WTC11 (cell line): ENCODE measurements around the gene SULT2B1. TPM values are rescaled to one million over a fixed set of nuclear protein-coding genes. Genes with fewer than 3 reads are reported as not detected.
A peak's percentile ranks its signal among the peaks of the same experiment; 100 is the strongest.

Experiments used
- ATAC-seq: fragments of 200-7000 bp; cut with Tn5 transposase; 2 replicates; pipeline ENCODE4 v1.10.0; 2021; ENCODE audit warnings: mild to moderate bottlenecking, moderate library complexity
- CTCF ChIA-PET: fragments of 300-600 bp; sonication (Branson Sonifier 250); formaldehyde crosslinking; loops from one replicate; lab custom pipeline; 2021; ENCODE audit warnings: antibody characterized with exemption; lab: Charles Lee
- POLR2A ChIA-PET: fragments of 350-600 bp; sonication (Branson Sonifier 250); formaldehyde crosslinking; loops from one replicate; lab custom pipeline; 2021; ENCODE audit warnings: antibody characterized with exemption; lab: Charles Lee
- DNase-seq: peaks from one replicate; pipeline ENCODE4 v3.0.0; 2021; ENCODE audit warnings: low spot score
- H3K27ac Mint-ChIP-seq: 2 replicates; pipeline ENCODE4 v1.8.0; 2021; ENCODE audit warnings: mixed read lengths
- H3K27me3 Mint-ChIP-seq: 2 replicates; pipeline ENCODE4 v1.8.0; 2021; ENCODE audit warnings: low read depth, mild to moderate bottlenecking, moderate library complexity, mixed read lengths
- H3K36me3 Mint-ChIP-seq: 2 replicates; pipeline ENCODE4 v1.8.0; 2021; ENCODE audit warnings: mixed read lengths
- H3K4me1 Mint-ChIP-seq: 2 replicates; pipeline ENCODE4 v1.8.0; 2022; ENCODE audit warnings: mixed read lengths
- H3K4me3 Mint-ChIP-seq: 2 replicates; pipeline ENCODE4 v1.8.0; 2021; ENCODE audit warnings: mild to moderate bottlenecking, moderate library complexity, mixed read lengths
- H3K9me3 Mint-ChIP-seq: 2 replicates; pipeline ENCODE4 v1.8.0; 2021; ENCODE audit warnings: mixed read lengths
- CREB1 ChIP-seq: sonication (generic); formaldehyde crosslinking; IDR thresholded peaks from 2 replicates; pipeline ENCODE4 v1.8.0; 2023; ENCODE audit warnings: mild to moderate bottlenecking, missing genetic modification reagents
- ELF4 ChIP-seq: sonication (generic); formaldehyde crosslinking; IDR thresholded peaks from 2 replicates; pipeline ENCODE4 v1.8.1; 2022; ENCODE audit warnings: low read depth, mild to moderate bottlenecking, moderate library complexity, missing genetic modification reagents
- ETV6 ChIP-seq: sonication (generic); formaldehyde crosslinking; IDR thresholded peaks from 2 replicates; pipeline ENCODE4 v1.8.1; 2022; ENCODE audit warnings: mild to moderate bottlenecking, missing genetic modification reagents
- HMGA2 ChIP-seq: fragments of 250-450 bp; sonication (Bioruptor Pico); IDR thresholded peaks from 2 replicates; pipeline ENCODE4 v1.4.0; 2021; ENCODE audit warnings: mild to moderate bottlenecking, moderate library complexity
- NFE2L1 ChIP-seq: sonication (generic); formaldehyde crosslinking; IDR thresholded peaks from 2 replicates; pipeline ENCODE4 v1.8.1; 2023; ENCODE audit warnings: missing genetic modification reagents
- SOX15 ChIP-seq: fragments of 250-450 bp; sonication (Bioruptor Pico); IDR thresholded peaks from 2 replicates; pipeline ENCODE4 v1.9.0; 2021; ENCODE audit warnings: mild to moderate bottlenecking
- TCF7 ChIP-seq: sonication (generic); formaldehyde crosslinking; IDR thresholded peaks from 2 replicates; pipeline ENCODE4 v1.8.0; 2022; ENCODE audit warnings: mild to moderate bottlenecking, low read depth, missing genetic modification reagents, moderate library complexity
- ZNF416 ChIP-seq: fragments of 250-450 bp; sonication (Bioruptor Pico); IDR thresholded peaks from 2 replicates; pipeline ENCODE4 v1.9.0; 2021; ENCODE audit warnings: mild to moderate bottlenecking, inconsistent platforms
- total RNA-seq: library from RNA; stranded (reverse); gene quantifications from 3 replicates; pipeline ENCODE4 v1.2.3, GENCODE V29; 2021
- TF ChIP-seq, protein P1 (sequence below): sonication (generic); formaldehyde crosslinking; IDR thresholded peaks from 2 replicates; pipeline ENCODE4 v1.8.1; 2023; ENCODE audit warnings: mild to moderate bottlenecking, missing genetic modification reagents, moderate library complexity
- TF ChIP-seq, protein P2 (sequence below): fragments of 250-450 bp; sonication (Bioruptor Pico); IDR thresholded peaks from 2 replicates; pipeline ENCODE4 v1.9.0; 2021; ENCODE audit warnings: mild to moderate bottlenecking
- TF ChIP-seq, protein P3 (sequence below): fragments of 250-450 bp; sonication (Bioruptor Pico); IDR thresholded peaks from 2 replicates; pipeline ENCODE4 v1.9.0; 2021; ENCODE audit warnings: mild to moderate bottlenecking
- TF ChIP-seq, protein P4 (sequence below): sonication (generic); formaldehyde crosslinking; IDR thresholded peaks from 2 replicates; pipeline ENCODE4 v1.8.1; 2022; ENCODE audit warnings: low read depth, mild to moderate bottlenecking, moderate library complexity, missing genetic modification reagents, borderline replicate concordance
- TF ChIP-seq, protein P5 (sequence below): fragments of 200-600 bp; IDR thresholded peaks from 2 replicates; pipeline ENCODE4 v1.8.0; 2022; ENCODE audit warnings: antibody characterized with exemption
- TF ChIP-seq, protein P6 (sequence below): sonication (generic); formaldehyde crosslinking; IDR thresholded peaks from 2 replicates; pipeline ENCODE4 v1.8.0; 2022; ENCODE audit warnings: mild to moderate bottlenecking, missing genetic modification reagents

SULT2B1 gene
- total RNA-seq, 1 experiment from 2014 or later: 0.96 TPM

DNA sequence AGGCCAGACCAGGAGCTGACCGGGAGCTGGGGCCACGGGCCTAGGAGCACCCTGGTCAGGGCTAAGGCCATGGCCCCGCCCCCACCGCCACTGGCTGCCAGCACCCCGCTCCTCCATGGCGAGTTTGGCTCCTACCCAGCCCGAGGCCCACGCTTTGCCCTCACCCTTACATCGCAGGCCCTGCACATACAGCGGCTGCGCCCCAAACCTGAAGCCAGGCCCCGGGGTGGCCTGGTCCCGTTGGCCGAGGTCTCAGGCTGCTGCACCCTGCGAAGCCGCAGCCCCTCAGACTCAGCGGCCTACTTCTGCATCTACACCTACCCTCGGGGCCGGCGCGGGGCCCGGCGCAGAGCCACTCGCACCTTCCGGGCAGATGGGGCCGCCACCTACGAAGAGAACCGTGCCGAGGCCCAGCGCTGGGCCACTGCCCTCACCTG, 73.9 kb downstream of the SULT2B1 start:
- Mint-ChIP-seq H3K27me3 (no peaks in the 10 kb centered on the region; the same call in 1 of the 2 replicates), H3K4me3 (peak overlapping the region; percentile 73), H3K4me1 (peaks cover 20% of the 10 kb centered on the region), H3K36me3 (peaks cover 4% of the 10 kb centered on the region; the same call in 1 of the 2 replicates), H3K27ac (no peak overlapping the region), H3K9me3 (no peaks in the 10 kb centered on the region)
- CTCF ChIA-PET: no interaction called here
- POLR2A ChIA-PET: interaction anchor here (0.7 to 1.4 kb wide), 2 partner anchors 19 to 293 kb away, joined by 3 to 4 read pairs; no protein-coding TSS in a partner anchor
- ATAC-seq (no peak), DNase-seq (no peak)
- TF ChIP-seq SOX15 (CRISPR knock-in tag): no peak

DNA sequence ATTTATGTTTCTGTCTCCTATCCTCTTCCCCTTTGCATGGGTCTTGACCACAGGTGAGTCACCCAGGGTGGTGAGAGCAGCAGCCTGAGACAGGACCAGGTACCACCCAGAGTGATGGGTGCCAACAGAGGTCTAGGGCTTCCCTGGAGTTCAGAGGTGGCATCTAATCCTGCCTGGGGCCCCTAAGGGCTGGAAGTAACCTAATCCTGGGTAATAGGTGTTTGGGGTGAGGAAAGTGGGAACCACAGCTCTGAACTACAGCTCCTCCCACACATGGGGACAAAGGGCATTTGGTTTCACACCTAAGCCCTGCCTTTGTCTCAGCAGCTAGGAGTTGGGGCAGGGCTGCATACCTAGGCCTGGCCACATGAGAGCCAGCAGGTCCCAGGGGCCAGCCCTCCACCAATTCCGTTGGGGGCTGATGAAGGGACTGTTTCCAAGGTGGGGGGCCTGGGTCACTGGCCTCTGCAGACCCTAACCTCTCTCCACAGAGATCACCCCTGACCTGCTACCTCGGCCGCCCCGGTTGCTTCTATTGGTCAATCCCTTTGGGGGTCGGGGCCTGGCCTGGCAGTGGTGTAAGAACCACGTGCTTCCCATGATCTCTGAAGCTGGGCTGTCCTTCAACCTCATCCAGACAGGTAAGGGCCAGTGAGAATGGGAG, 75.4 kb downstream of the SULT2B1 start:
- Mint-ChIP-seq H3K27ac (peak overlapping the region; percentile 68), H3K4me1 (peaks cover 28% of the 10 kb centered on the region), H3K36me3 (0 out of 2 replicates have a peak, but pooled peaks cover 1% of the 10 kb centered on the region), H3K9me3 (no peaks in the 10 kb centered on the region), H3K27me3 (no peaks in the 10 kb centered on the region; the same call in 1 of the 2 replicates), H3K4me3 (no peak overlapping the region)
- POLR2A ChIA-PET: interaction anchor here (0.7 to 1.3 kb wide), 4 partner anchors 8 to 12 kb away, joined by 3 read pairs; partner anchors contain the start of genes FAM83E, RPL18 and SPHK2
- no peak for TF ChIP-seq ETV6 (CRISPR knock-in tag)
- TF ChIP-seq, protein P1, sequence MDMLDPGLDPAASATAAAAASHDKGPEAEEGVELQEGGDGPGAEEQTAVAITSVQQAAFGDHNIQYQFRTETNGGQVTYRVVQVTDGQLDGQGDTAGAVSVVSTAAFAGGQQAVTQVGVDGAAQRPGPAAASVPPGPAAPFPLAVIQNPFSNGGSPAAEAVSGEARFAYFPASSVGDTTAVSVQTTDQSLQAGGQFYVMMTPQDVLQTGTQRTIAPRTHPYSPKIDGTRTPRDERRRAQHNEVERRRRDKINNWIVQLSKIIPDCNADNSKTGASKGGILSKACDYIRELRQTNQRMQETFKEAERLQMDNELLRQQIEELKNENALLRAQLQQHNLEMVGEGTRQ: no peak
- ATAC-seq (no peak), DNase-seq (no peak)
- CTCF ChIA-PET: interaction anchor here (0.7 to 0.8 kb wide), 2 partner anchors 38 to 294 kb away, joined by 3 read pairs; no protein-coding TSS in a partner anchor

DNA sequence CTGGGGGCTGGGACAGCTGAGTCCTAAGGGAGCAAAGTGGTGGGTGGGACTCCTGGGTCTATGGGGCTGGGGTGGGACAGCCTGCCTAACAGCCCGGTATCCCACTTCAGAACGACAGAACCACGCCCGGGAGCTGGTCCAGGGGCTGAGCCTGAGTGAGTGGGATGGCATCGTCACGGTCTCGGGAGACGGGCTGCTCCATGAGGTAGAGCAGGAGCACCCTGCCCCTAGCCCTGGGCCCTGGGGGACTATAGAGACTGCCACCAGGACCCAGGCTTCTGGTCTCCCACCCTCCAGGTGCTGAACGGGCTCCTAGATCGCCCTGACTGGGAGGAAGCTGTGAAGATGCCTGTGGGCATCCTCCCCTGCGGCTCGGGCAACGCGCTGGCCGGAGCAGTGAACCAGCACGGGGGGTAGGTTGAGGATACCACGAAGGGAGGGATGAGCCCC, 75.9 kb downstream of the SULT2B1 start:
- H3K4me1 Mint-ChIP-seq: peaks cover 31% of the 10 kb centered on the region
- no peaks in the 10 kb centered on the region for H3K27me3 Mint-ChIP-seq
- DNase-seq (no peak), ATAC-seq (no peak)
- no peaks in the 10 kb centered on the region for H3K36me3 Mint-ChIP-seq
- POLR2A ChIA-PET: interaction anchor here (1.0 to 1.3 kb wide), 3 partner anchors 9 to 13 kb away, joined by 3 read pairs; partner anchors contain the start of genes FAM83E and RPL18
- TF ChIP-seq CREB1 (CRISPR knock-in tag) (no peak), NFE2L1 (CRISPR knock-in tag) (no peak)
- TF ChIP-seq, protein P2, sequence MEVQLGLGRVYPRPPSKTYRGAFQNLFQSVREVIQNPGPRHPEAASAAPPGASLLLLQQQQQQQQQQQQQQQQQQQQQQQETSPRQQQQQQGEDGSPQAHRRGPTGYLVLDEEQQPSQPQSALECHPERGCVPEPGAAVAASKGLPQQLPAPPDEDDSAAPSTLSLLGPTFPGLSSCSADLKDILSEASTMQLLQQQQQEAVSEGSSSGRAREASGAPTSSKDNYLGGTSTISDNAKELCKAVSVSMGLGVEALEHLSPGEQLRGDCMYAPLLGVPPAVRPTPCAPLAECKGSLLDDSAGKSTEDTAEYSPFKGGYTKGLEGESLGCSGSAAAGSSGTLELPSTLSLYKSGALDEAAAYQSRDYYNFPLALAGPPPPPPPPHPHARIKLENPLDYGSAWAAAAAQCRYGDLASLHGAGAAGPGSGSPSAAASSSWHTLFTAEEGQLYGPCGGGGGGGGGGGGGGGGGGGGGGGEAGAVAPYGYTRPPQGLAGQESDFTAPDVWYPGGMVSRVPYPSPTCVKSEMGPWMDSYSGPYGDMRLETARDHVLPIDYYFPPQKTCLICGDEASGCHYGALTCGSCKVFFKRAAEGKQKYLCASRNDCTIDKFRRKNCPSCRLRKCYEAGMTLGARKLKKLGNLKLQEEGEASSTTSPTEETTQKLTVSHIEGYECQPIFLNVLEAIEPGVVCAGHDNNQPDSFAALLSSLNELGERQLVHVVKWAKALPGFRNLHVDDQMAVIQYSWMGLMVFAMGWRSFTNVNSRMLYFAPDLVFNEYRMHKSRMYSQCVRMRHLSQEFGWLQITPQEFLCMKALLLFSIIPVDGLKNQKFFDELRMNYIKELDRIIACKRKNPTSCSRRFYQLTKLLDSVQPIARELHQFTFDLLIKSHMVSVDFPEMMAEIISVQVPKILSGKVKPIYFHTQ (CRISPR knock-in tag): no peak
- TF ChIP-seq, all 79 proteins: peak for 0
- H3K9me3 Mint-ChIP-seq: no peaks in the 10 kb centered on the region
- H3K4me3 Mint-ChIP-seq: no peak overlapping the region
- no peak overlapping the region for H3K27ac Mint-ChIP-seq
- CTCF ChIA-PET: interaction anchor here (0.8 kb wide), 1 partner anchor 39 kb away, joined by 3 read pairs; no protein-coding TSS in a partner anchor

DNA sequence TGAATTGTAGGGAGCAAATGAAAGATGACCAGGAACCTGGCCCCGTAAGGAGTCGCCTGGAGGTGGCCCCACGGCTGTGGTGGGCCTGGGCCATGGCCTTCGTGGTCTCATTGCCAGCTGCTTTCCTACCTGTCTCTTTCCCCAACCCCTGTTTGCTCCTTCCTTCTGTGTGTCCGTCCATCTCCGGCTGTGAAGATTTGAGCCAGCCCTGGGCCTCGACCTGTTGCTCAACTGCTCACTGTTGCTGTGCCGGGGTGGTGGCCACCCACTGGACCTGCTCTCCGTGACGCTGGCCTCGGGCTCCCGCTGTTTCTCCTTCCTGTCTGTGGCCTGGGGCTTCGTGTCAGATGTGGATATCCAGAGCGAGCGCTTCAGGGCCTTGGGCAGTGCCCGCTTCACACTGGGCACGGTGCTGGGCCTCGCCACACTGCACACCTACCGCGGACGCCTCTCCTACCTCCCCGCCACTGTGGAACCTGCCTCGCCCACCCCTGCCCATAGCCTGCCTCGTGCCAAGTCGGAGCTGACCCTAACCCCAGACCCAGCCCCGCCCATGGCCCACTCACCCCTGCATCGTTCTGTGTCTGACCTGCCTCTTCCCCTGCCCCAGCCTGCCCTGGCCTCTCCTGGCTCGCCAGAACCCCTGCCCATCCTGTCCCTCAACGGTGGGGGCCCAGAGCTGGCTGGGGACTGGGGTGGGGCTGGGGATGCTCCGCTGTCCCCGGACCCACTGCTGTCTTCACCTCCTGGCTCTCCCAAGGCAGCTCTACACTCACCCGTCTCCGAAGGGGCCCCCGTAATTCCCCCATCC, 76.7 kb downstream of the SULT2B1 start:
- Mint-ChIP-seq H3K27me3 (no peaks in the 10 kb centered on the region), H3K36me3 (no peaks in the 10 kb centered on the region), H3K4me1 (peaks cover 27% of the 10 kb centered on the region), H3K4me3 (no peak overlapping the region), H3K27ac (peak overlapping the region; percentile 8), H3K9me3 (no peaks in the 10 kb centered on the region)
- CTCF ChIA-PET: interaction anchor here (0.8 to 3.0 kb wide), 7 partner anchors 10 to 185 kb away, joined by 3 to 20 read pairs (median 7); partner anchors contain the start of genes CA11, RPL18 and SPHK2
- no peak for DNase-seq
- POLR2A ChIA-PET: interaction anchor here (0.7 to 3.4 kb wide), 4 partner anchors 10 to 335 kb away, joined by 3 to 23 read pairs (median 12); partner anchors contain the start of genes CA11, RPL18 and SPHK2
- ATAC-seq: no peak
- TF ChIP-seq TCF7: no peak
- no peak for TF ChIP-seq ZNF416 (CRISPR knock-in tag)
- no peak for TF ChIP-seq ELF4 (CRISPR knock-in tag)
- TF ChIP-seq, protein P3, sequence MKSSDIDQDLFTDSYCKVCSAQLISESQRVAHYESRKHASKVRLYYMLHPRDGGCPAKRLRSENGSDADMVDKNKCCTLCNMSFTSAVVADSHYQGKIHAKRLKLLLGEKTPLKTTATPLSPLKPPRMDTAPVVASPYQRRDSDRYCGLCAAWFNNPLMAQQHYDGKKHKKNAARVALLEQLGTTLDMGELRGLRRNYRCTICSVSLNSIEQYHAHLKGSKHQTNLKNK (CRISPR knock-in tag): no peak
- TF ChIP-seq, protein P4, sequence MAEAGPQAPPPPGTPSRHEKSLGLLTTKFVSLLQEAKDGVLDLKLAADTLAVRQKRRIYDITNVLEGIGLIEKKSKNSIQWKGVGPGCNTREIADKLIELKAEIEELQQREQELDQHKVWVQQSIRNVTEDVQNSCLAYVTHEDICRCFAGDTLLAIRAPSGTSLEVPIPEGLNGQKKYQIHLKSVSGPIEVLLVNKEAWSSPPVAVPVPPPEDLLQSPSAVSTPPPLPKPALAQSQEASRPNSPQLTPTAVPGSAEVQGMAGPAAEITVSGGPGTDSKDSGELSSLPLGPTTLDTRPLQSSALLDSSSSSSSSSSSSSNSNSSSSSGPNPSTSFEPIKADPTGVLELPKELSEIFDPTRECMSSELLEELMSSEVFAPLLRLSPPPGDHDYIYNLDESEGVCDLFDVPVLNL (CRISPR knock-in tag): no peak
- TF ChIP-seq, protein P5, sequence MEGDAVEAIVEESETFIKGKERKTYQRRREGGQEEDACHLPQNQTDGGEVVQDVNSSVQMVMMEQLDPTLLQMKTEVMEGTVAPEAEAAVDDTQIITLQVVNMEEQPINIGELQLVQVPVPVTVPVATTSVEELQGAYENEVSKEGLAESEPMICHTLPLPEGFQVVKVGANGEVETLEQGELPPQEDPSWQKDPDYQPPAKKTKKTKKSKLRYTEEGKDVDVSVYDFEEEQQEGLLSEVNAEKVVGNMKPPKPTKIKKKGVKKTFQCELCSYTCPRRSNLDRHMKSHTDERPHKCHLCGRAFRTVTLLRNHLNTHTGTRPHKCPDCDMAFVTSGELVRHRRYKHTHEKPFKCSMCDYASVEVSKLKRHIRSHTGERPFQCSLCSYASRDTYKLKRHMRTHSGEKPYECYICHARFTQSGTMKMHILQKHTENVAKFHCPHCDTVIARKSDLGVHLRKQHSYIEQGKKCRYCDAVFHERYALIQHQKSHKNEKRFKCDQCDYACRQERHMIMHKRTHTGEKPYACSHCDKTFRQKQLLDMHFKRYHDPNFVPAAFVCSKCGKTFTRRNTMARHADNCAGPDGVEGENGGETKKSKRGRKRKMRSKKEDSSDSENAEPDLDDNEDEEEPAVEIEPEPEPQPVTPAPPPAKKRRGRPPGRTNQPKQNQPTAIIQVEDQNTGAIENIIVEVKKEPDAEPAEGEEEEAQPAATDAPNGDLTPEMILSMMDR: no peak
- TF ChIP-seq HMGA2 (CRISPR knock-in tag): no peak
- TF ChIP-seq, protein P6, sequence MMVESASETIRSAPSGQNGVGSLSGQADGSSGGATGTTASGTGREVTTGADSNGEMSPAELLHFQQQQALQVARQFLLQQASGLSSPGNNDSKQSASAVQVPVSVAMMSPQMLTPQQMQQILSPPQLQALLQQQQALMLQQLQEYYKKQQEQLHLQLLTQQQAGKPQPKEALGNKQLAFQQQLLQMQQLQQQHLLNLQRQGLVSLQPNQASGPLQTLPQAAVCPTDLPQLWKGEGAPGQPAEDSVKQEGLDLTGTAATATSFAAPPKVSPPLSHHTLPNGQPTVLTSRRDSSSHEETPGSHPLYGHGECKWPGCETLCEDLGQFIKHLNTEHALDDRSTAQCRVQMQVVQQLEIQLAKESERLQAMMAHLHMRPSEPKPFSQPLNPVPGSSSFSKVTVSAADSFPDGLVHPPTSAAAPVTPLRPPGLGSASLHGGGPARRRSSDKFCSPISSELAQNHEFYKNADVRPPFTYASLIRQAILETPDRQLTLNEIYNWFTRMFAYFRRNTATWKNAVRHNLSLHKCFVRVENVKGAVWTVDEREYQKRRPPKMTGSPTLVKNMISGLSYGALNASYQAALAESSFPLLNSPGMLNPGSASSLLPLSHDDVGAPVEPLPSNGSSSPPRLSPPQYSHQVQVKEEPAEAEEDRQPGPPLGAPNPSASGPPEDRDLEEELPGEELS (CRISPR knock-in tag): no peak
